ENCODE measurements around the gene YPEL3.

- TF ChIP-seq POLR2AphosphoS5 (IDR thresholded peaks at IDR 0.05; ENCODE audit: low read depth, low read length): no peak
- no peak for TF ChIP-seq FOXP2 (optimal IDR thresholded peaks at IDR 0.05; ENCODE audit: borderline replicate concordance, extremely low read depth, extremely low read length, insufficient read depth)
Measured at GRCh38 chr16:30136971-30137605, 41.1 kb upstream of the YPEL3 start.

All from PFSK-1 (cell line).